T-helper 2 cell treated with Interferon-gamma antibody and Interleukin-4, amounts not matched to agents 5 μg/mL and 100 μg/mL, for 36 hours (primary cell): ENCODE data around the gene BLOC1S3.

Experiments used
- DNase-seq: peaks from one replicate; pipeline ENCODE4 v3.0.0; 2021; ENCODE audit warnings: low spot score
- H3K27ac Mint-ChIP-seq: one replicate; pipeline ENCODE4 v1.8.0; 2021; ENCODE audit warnings: mild to moderate bottlenecking, mixed read lengths
- H3K27me3 Mint-ChIP-seq: one replicate; pipeline ENCODE4 v1.8.0; 2021; ENCODE audit warnings: low read depth, mixed read lengths
- H3K36me3 Mint-ChIP-seq: one replicate; pipeline ENCODE4 v1.8.0; 2021; ENCODE audit warnings: low read depth, mixed read lengths
- H3K4me1 Mint-ChIP-seq: one replicate; pipeline ENCODE4 v1.8.0; 2021; ENCODE audit warnings: low read depth, mixed read lengths
- H3K4me3 Mint-ChIP-seq: one replicate; pipeline ENCODE4 v1.8.0; 2022; ENCODE audit warnings: mild to moderate bottlenecking, moderate library complexity, mixed read lengths
- H3K9me3 Mint-ChIP-seq: one replicate; pipeline ENCODE4 v1.8.0; 2021; ENCODE audit warnings: mixed read lengths

The BLOC1S3 gene

GRCh38 chr19:45202637-45203036 is 24.1 kb downstream of the BLOC1S3 start:
- peaks cover 2% of the 10 kb centered on the region for H3K27me3 Mint-ChIP-seq
- H3K4me3 Mint-ChIP-seq = no peak overlapping the region
- no peak for DNase-seq
- H3K27ac Mint-ChIP-seq = no peak overlapping the region
- H3K9me3 Mint-ChIP-seq = no peaks in the 10 kb centered on the region
- no peaks in the 10 kb centered on the region for H3K36me3 Mint-ChIP-seq
- H3K4me1 Mint-ChIP-seq = no peaks in the 10 kb centered on the region

- DNase-seq = no peak
- peaks cover 4% of the 10 kb centered on the region for H3K27me3 Mint-ChIP-seq
- H3K4me1 Mint-ChIP-seq = peaks cover 4% of the 10 kb centered on the region
- no peak overlapping the region for H3K27ac Mint-ChIP-seq
- no peaks in the 10 kb centered on the region for H3K36me3 Mint-ChIP-seq
- no peaks in the 10 kb centered on the region for H3K9me3 Mint-ChIP-seq
- H3K4me3 Mint-ChIP-seq = no peak overlapping the region
These were observed 27.2 kb downstream of the BLOC1S3 start for GRCh38 chr19:45205810-45206209.

- DNase-seq = no peak
- Mint-ChIP-seq H3K9me3 (no peaks in the 10 kb centered on the region), H3K4me1 (peaks cover 4% of the 10 kb centered on the region), H3K4me3 (no peak overlapping the region), H3K27me3 (peaks cover 7% of the 10 kb centered on the region), H3K36me3 (no peaks in the 10 kb centered on the region), H3K27ac (no peak overlapping the region)
These were observed 27.7 kb downstream of the BLOC1S3 start for GRCh38 chr19:45206328-45206727.

GRCh38 chr19:45211751-45212381 is 33.3 kb downstream of the BLOC1S3 start:
- Mint-ChIP-seq H3K27ac (no peak overlapping the region), H3K9me3 (no peaks in the 10 kb centered on the region), H3K27me3 (peaks cover 38% of the 10 kb centered on the region), H3K4me3 (no peak overlapping the region), H3K4me1 (peaks cover 4% of the 10 kb centered on the region), H3K36me3 (no peaks in the 10 kb centered on the region)
- DNase-seq = no peak

- Mint-ChIP-seq H3K9me3 (no peaks in the 10 kb centered on the region), H3K27ac (no peak overlapping the region), H3K4me3 (no peak overlapping the region), H3K4me1 (peaks cover 4% of the 10 kb centered on the region), H3K36me3 (no peaks in the 10 kb centered on the region), H3K27me3 (peaks cover 46% of the 10 kb centered on the region)
- DNase-seq = no peak
These were observed 34.4 kb downstream of the BLOC1S3 start for GRCh38 chr19:45213031-45213430.

GRCh38 chr19:45215391-45216191 is 37.0 kb downstream of the BLOC1S3 start:
- peaks cover 54% of the 10 kb centered on the region for H3K27me3 Mint-ChIP-seq
- H3K4me3 Mint-ChIP-seq = no peak overlapping the region
- H3K27ac Mint-ChIP-seq = no peak overlapping the region

GRCh38 chr19:45216667-45217066 is 38.1 kb downstream of the BLOC1S3 start:
- Mint-ChIP-seq H3K4me3 (no peak overlapping the region), H3K27ac (no peak overlapping the region), H3K9me3 (no peaks in the 10 kb centered on the region), H3K27me3 (peaks cover 49% of the 10 kb centered on the region), H3K36me3 (no peaks in the 10 kb centered on the region), H3K4me1 (no peaks in the 10 kb centered on the region)
- no peak for DNase-seq

More at GRCh38 chr19:45215391-45216191, 37.0 kb downstream of the BLOC1S3 start:
- no peaks in the 10 kb centered on the region for H3K4me1 Mint-ChIP-seq
- H3K36me3 Mint-ChIP-seq = no peaks in the 10 kb centered on the region
- DNase-seq = no peak
- no peaks in the 10 kb centered on the region for H3K9me3 Mint-ChIP-seq

- no peaks in the 10 kb centered on the region for H3K36me3 Mint-ChIP-seq
- DNase-seq = no peak
- peaks cover 44% of the 10 kb centered on the region for H3K27me3 Mint-ChIP-seq
- no peaks in the 10 kb centered on the region for H3K4me1 Mint-ChIP-seq
- H3K4me3 Mint-ChIP-seq = no peak overlapping the region
- no peak overlapping the region for H3K27ac Mint-ChIP-seq
- no peaks in the 10 kb centered on the region for H3K9me3 Mint-ChIP-seq
These were observed 38.8 kb downstream of the BLOC1S3 start for GRCh38 chr19:45217193-45217956.

- peaks cover 44% of the 10 kb centered on the region for H3K27me3 Mint-ChIP-seq
- no peak for DNase-seq
- no peak overlapping the region for H3K27ac Mint-ChIP-seq
- H3K36me3 Mint-ChIP-seq = no peaks in the 10 kb centered on the region
- no peaks in the 10 kb centered on the region for H3K9me3 Mint-ChIP-seq
- no peak overlapping the region for H3K4me3 Mint-ChIP-seq
- no peaks in the 10 kb centered on the region for H3K4me1 Mint-ChIP-seq
These were observed 39.4 kb downstream of the BLOC1S3 start for GRCh38 chr19:45217957-45218334.

- no peaks in the 10 kb centered on the region for H3K4me1 Mint-ChIP-seq
- no peak overlapping the region for H3K27ac Mint-ChIP-seq
- H3K4me3 Mint-ChIP-seq = no peak overlapping the region
- no peak for DNase-seq
- H3K36me3 Mint-ChIP-seq = no peaks in the 10 kb centered on the region
- peaks cover 42% of the 10 kb centered on the region for H3K27me3 Mint-ChIP-seq
- no peaks in the 10 kb centered on the region for H3K9me3 Mint-ChIP-seq
These were observed 39.8 kb downstream of the BLOC1S3 start for GRCh38 chr19:45218426-45218825.

- Mint-ChIP-seq H3K4me3 (no peak overlapping the region), H3K9me3 (no peaks in the 10 kb centered on the region), H3K27ac (no peak overlapping the region), H3K36me3 (no peaks in the 10 kb centered on the region), H3K4me1 (no peaks in the 10 kb centered on the region), H3K27me3 (peaks cover 36% of the 10 kb centered on the region)
- DNase-seq = no peak
These were observed 40.5 kb downstream of the BLOC1S3 start for GRCh38 chr19:45218911-45219743.

GRCh38 chr19:45222724-45223123 is 44.1 kb downstream of the BLOC1S3 start:
- peaks cover 14% of the 10 kb centered on the region for H3K27me3 Mint-ChIP-seq
- H3K4me1 Mint-ChIP-seq = no peaks in the 10 kb centered on the region
- no peak overlapping the region for H3K27ac Mint-ChIP-seq
- H3K4me3 Mint-ChIP-seq = no peak overlapping the region
- DNase-seq = no peak
- H3K9me3 Mint-ChIP-seq = no peaks in the 10 kb centered on the region
- no peaks in the 10 kb centered on the region for H3K36me3 Mint-ChIP-seq

- Mint-ChIP-seq H3K4me1 (no peaks in the 10 kb centered on the region), H3K27ac (no peak overlapping the region), H3K4me3 (no peak overlapping the region), H3K36me3 (no peaks in the 10 kb centered on the region), H3K27me3 (peaks cover 7% of the 10 kb centered on the region), H3K9me3 (no peaks in the 10 kb centered on the region)
- no peak for DNase-seq
These were observed 45.3 kb downstream of the BLOC1S3 start for GRCh38 chr19:45223879-45224278.
